ENCODE measurements around the gene SIMC1. TPM values are rescaled to one million over a fixed set of nuclear protein-coding genes. Genes with fewer than 3 reads are reported as not detected.
A peak's percentile ranks its signal among the peaks of the same experiment; 100 is the strongest.

Gene SIMC1
- total RNA-seq, 1 donor from 2014 or later, result 43.6 TPM

- Mint-ChIP-seq H3K4me3 (no peak overlapping the region), H3K9me3 (no peaks in the 10 kb centered on the region), H3K27me3 (ENCODE audit: low read depth) (no peaks in the 10 kb centered on the region), H3K36me3 (ENCODE audit: low read depth) (peaks cover 16% of the 10 kb centered on the region), H3K27ac (ENCODE audit: unreplicated experiment) (no peak overlapping the region), H3K4me1 (no peaks in the 10 kb centered on the region)
- no peak for DNase-seq (ENCODE audit: low read depth, low spot score)
- TF ChIP-seq, protein P1, sequence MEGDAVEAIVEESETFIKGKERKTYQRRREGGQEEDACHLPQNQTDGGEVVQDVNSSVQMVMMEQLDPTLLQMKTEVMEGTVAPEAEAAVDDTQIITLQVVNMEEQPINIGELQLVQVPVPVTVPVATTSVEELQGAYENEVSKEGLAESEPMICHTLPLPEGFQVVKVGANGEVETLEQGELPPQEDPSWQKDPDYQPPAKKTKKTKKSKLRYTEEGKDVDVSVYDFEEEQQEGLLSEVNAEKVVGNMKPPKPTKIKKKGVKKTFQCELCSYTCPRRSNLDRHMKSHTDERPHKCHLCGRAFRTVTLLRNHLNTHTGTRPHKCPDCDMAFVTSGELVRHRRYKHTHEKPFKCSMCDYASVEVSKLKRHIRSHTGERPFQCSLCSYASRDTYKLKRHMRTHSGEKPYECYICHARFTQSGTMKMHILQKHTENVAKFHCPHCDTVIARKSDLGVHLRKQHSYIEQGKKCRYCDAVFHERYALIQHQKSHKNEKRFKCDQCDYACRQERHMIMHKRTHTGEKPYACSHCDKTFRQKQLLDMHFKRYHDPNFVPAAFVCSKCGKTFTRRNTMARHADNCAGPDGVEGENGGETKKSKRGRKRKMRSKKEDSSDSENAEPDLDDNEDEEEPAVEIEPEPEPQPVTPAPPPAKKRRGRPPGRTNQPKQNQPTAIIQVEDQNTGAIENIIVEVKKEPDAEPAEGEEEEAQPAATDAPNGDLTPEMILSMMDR (conservative IDR thresholded peaks at IDR 0.05), result no peak
These were observed 79.5 kb downstream of the SIMC1 start for GRCh38 chr5:176317534-176318374.

GRCh38 chr5:176319827-176320554 is 81.8 kb downstream of the SIMC1 start:
- H3K4me3 Mint-ChIP-seq, result no peak overlapping the region
- TF ChIP-seq, protein P1 (conservative IDR thresholded peaks at IDR 0.05), result peak; percentile 33

GRCh38 chr5:176320577-176320976 is 82.4 kb downstream of the SIMC1 start:
- TF ChIP-seq, protein P1 (conservative IDR thresholded peaks at IDR 0.05), result no peak
- Mint-ChIP-seq H3K27ac (ENCODE audit: unreplicated experiment) (no peak overlapping the region), H3K9me3 (no peaks in the 10 kb centered on the region), H3K36me3 (ENCODE audit: low read depth) (peaks cover 8% of the 10 kb centered on the region), H3K27me3 (ENCODE audit: low read depth) (no peaks in the 10 kb centered on the region), H3K4me3 (no peak overlapping the region), H3K4me1 (no peaks in the 10 kb centered on the region)
- no peak for DNase-seq (ENCODE audit: low read depth, low spot score)

More at GRCh38 chr5:176319827-176320554, 81.8 kb downstream of the SIMC1 start:
- Mint-ChIP-seq H3K36me3 (ENCODE audit: low read depth) (peaks cover 13% of the 10 kb centered on the region), H3K27ac (ENCODE audit: unreplicated experiment) (no peak overlapping the region), H3K4me1 (no peaks in the 10 kb centered on the region), H3K9me3 (no peaks in the 10 kb centered on the region), H3K27me3 (ENCODE audit: low read depth) (no peaks in the 10 kb centered on the region)
- no peak for DNase-seq (ENCODE audit: low read depth, low spot score)

DNA sequence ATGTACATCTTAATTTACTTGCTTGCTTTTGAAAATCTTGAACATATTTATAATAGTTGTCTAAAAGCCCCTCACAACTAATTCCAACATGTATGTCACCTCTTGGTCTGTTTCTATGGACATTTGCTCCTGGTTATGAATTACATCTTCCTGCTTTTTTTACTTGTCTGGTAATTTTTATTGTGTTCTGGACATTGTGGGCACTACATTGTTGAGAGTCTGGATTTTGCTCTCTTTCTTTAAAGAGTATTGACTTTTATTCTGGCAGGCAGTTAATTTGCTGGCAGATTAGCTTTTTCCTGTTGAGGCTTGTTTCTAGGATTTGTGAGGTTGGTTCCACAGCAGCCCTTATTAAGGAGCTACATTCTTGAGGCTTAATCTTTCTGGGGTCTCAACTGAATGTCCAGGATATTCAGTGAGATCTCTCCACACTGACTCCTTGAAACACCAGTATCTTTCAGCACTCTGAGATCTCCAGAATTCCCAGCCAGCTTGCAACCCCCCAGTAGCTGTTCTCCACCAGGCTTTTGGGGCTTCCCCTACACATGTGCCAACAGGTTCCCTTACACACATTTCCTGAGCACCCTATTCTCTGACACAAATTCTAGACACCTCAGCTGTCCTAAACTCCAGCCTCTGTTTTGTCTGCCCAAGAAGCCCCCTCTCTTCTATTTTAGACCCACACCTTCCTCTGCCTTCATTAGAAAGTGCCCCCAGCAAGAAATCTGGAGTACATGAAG is 96.0 kb downstream of the SIMC1 start:
- no peak for DNase-seq (ENCODE audit: low read depth, low spot score)
- no peaks in the 10 kb centered on the region for H3K4me1 Mint-ChIP-seq
- no peaks in the 10 kb centered on the region for H3K9me3 Mint-ChIP-seq
- H3K27ac Mint-ChIP-seq (ENCODE audit: unreplicated experiment), result no peak overlapping the region
- no peaks in the 10 kb centered on the region for H3K27me3 Mint-ChIP-seq (ENCODE audit: low read depth)
- H3K4me3 Mint-ChIP-seq, result no peak overlapping the region
- TF ChIP-seq, protein P1 (conservative IDR thresholded peaks at IDR 0.05), result no peak
- peaks cover 12% of the 10 kb centered on the region for H3K36me3 Mint-ChIP-seq (ENCODE audit: low read depth)

DNA sequence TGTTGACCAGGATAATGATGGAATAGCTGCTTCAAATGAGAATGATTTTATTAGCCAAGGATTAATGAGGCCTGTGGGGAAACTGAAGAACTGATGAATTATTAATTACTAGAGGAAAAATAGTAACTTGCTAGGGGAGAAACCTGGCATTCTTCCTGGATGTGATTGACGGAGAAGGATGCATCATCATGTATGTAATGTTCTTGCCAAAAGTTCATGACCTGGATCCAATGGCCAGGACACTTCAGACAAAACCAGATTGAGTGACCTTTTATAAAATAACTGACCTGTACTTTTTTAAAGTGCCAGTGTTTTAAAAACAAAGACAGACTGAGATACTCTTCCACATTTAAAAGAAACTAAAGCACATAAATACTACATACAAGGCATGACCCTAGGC is 99.7 kb downstream of the SIMC1 start:
- TF ChIP-seq, protein P1 (conservative IDR thresholded peaks at IDR 0.05), result no peak
- no peaks in the 10 kb centered on the region for H3K27me3 Mint-ChIP-seq (ENCODE audit: low read depth)
- no peaks in the 10 kb centered on the region for H3K9me3 Mint-ChIP-seq
- H3K4me3 Mint-ChIP-seq, result no peak overlapping the region
- H3K4me1 Mint-ChIP-seq, result no peaks in the 10 kb centered on the region
- peaks cover 24% of the 10 kb centered on the region for H3K36me3 Mint-ChIP-seq (ENCODE audit: low read depth)
- no peak for DNase-seq (ENCODE audit: low read depth, low spot score)
- peak overlapping the region; percentile 39 for H3K27ac Mint-ChIP-seq (ENCODE audit: unreplicated experiment)
